Chondrocyte (in vitro differentiated cells): Measurements from ENCODE around the gene COL15A1. TPM values are rescaled to one million over a fixed set of nuclear protein-coding genes. Genes with fewer than 3 reads are reported as not detected.

Source experiments
- DNase-seq: peaks from one replicate; pipeline ENCODE4 v3.0.0; 2021; ENCODE audit warnings: mixed read lengths, low spot score
- H3K27ac Mint-ChIP-seq: one replicate; pipeline ENCODE4 v1.8.0; 2021; ENCODE audit warnings: mild to moderate bottlenecking, moderate library complexity, mixed read lengths; ENCODE audit not compliant: unreplicated experiment
- H3K27me3 Mint-ChIP-seq: 2 replicates; pipeline ENCODE4 v1.8.0; 2021; ENCODE audit warnings: low read depth, mixed read lengths
- H3K36me3 Mint-ChIP-seq: 2 replicates; pipeline ENCODE4 v1.8.0; 2021; ENCODE audit warnings: low read depth, mixed read lengths
- H3K4me1 Mint-ChIP-seq: 2 replicates; pipeline ENCODE4 v1.8.0; 2021; ENCODE audit warnings: low read depth, mild to moderate bottlenecking, mixed read lengths
- H3K4me3 Mint-ChIP-seq: one replicate; pipeline ENCODE4 v1.8.0; 2021; ENCODE audit warnings: mild to moderate bottlenecking, moderate library complexity, mixed read lengths; ENCODE audit not compliant: unreplicated experiment
- H3K9me3 Mint-ChIP-seq: 2 replicates; pipeline ENCODE4 v1.8.0; 2021; ENCODE audit warnings: low read depth, mixed read lengths
- CTCF ChIP-seq: fragments of 200-600 bp; sonication (generic); IDR thresholded peaks from 2 replicates; pipeline ENCODE4 v1.5.0; 2021; ENCODE audit warnings: antibody characterized with exemption, mild to moderate bottlenecking, moderate library complexity
- total RNA-seq: library from RNA; stranded (reverse); gene quantifications from 3 replicates; pipeline ENCODE4 v1.2.1, GENCODE V29; 2021

Gene COL15A1
- total RNA-seq, 1 donor from 2014 or later: 5.4 TPM

GRCh38 chr9:99024959-99025358 is 81.3 kb downstream of the COL15A1 start:
- Mint-ChIP-seq H3K4me3 (no peak overlapping the region), H3K4me1 (peaks cover 29% of the 10 kb centered on the region), H3K27me3 (no peaks in the 10 kb centered on the region), H3K27ac (no peak overlapping the region), H3K36me3 (no peaks in the 10 kb centered on the region), H3K9me3 (no peaks in the 10 kb centered on the region)
- TF ChIP-seq CTCF: no peak
- DNase-seq: no peak

- H3K27me3 Mint-ChIP-seq: no peaks in the 10 kb centered on the region
Measured at GRCh38 chr9:99025616-99026270, 82.0 kb downstream of the COL15A1 start.

GRCh38 chr9:99026271-99026955 is 82.7 kb downstream of the COL15A1 start:
- Mint-ChIP-seq H3K4me3 (no peak overlapping the region), H3K36me3 (no peaks in the 10 kb centered on the region), H3K9me3 (no peaks in the 10 kb centered on the region), H3K27me3 (no peaks in the 10 kb centered on the region), H3K4me1 (peaks cover 38% of the 10 kb centered on the region), H3K27ac (no peak overlapping the region)
- no peak for TF ChIP-seq CTCF
- DNase-seq: no peak

More at GRCh38 chr9:99025616-99026270, 82.0 kb downstream of the COL15A1 start:
- no peak overlapping the region for H3K27ac Mint-ChIP-seq
- DNase-seq: no peak
- no peak for TF ChIP-seq CTCF
- peaks cover 33% of the 10 kb centered on the region for H3K4me1 Mint-ChIP-seq
- no peaks in the 10 kb centered on the region for H3K36me3 Mint-ChIP-seq
- no peaks in the 10 kb centered on the region for H3K9me3 Mint-ChIP-seq
- no peak overlapping the region for H3K4me3 Mint-ChIP-seq

GRCh38 chr9:99026956-99027298 is 83.2 kb downstream of the COL15A1 start:
- Mint-ChIP-seq H3K27me3 (no peaks in the 10 kb centered on the region), H3K27ac (no peak overlapping the region), H3K9me3 (no peaks in the 10 kb centered on the region), H3K4me3 (no peak overlapping the region), H3K4me1 (peaks cover 38% of the 10 kb centered on the region), H3K36me3 (no peaks in the 10 kb centered on the region)
- TF ChIP-seq CTCF: no peak
- DNase-seq: no peak

GRCh38 chr9:99027443-99027842 is 83.7 kb downstream of the COL15A1 start:
- no peak for DNase-seq
- Mint-ChIP-seq H3K36me3 (peaks cover under 1% of the 10 kb centered on the region), H3K4me3 (no peak overlapping the region), H3K27ac (no peak overlapping the region), H3K9me3 (peaks cover 1% of the 10 kb centered on the region), H3K4me1 (peaks cover 39% of the 10 kb centered on the region), H3K27me3 (no peaks in the 10 kb centered on the region)
- no peak for TF ChIP-seq CTCF
